ENCODE measurements around the gene TTC33.

DNA sequence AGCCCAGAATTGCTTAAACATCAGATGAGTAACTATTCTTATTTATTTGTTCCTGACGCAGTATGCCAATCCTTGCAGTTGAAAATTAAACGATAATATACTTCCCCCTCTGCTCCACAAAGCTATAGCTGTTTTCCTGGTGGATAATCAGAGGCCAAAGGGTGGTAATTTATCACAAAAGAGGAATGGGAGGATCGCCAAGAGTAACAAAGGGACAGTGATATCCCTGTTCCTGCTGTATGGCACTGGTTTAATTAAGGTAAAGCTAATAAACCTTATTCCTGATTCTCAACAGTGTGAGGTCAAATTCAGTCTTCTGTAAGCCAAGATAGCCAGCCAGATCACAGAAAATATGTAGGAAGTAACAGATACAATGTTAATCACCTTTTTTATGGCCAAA lies 109.5 kb downstream of the TTC33 start:
- no peak for TF ChIP-seq TAF1 (IDR thresholded peaks at IDR 0.05; ENCODE audit: low read depth)
- TF ChIP-seq, protein P1, sequence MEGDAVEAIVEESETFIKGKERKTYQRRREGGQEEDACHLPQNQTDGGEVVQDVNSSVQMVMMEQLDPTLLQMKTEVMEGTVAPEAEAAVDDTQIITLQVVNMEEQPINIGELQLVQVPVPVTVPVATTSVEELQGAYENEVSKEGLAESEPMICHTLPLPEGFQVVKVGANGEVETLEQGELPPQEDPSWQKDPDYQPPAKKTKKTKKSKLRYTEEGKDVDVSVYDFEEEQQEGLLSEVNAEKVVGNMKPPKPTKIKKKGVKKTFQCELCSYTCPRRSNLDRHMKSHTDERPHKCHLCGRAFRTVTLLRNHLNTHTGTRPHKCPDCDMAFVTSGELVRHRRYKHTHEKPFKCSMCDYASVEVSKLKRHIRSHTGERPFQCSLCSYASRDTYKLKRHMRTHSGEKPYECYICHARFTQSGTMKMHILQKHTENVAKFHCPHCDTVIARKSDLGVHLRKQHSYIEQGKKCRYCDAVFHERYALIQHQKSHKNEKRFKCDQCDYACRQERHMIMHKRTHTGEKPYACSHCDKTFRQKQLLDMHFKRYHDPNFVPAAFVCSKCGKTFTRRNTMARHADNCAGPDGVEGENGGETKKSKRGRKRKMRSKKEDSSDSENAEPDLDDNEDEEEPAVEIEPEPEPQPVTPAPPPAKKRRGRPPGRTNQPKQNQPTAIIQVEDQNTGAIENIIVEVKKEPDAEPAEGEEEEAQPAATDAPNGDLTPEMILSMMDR (IDR thresholded peaks at IDR 0.05; ENCODE audit: poor library complexity, severe bottlenecking): no peak
- TF ChIP-seq, protein P2, sequence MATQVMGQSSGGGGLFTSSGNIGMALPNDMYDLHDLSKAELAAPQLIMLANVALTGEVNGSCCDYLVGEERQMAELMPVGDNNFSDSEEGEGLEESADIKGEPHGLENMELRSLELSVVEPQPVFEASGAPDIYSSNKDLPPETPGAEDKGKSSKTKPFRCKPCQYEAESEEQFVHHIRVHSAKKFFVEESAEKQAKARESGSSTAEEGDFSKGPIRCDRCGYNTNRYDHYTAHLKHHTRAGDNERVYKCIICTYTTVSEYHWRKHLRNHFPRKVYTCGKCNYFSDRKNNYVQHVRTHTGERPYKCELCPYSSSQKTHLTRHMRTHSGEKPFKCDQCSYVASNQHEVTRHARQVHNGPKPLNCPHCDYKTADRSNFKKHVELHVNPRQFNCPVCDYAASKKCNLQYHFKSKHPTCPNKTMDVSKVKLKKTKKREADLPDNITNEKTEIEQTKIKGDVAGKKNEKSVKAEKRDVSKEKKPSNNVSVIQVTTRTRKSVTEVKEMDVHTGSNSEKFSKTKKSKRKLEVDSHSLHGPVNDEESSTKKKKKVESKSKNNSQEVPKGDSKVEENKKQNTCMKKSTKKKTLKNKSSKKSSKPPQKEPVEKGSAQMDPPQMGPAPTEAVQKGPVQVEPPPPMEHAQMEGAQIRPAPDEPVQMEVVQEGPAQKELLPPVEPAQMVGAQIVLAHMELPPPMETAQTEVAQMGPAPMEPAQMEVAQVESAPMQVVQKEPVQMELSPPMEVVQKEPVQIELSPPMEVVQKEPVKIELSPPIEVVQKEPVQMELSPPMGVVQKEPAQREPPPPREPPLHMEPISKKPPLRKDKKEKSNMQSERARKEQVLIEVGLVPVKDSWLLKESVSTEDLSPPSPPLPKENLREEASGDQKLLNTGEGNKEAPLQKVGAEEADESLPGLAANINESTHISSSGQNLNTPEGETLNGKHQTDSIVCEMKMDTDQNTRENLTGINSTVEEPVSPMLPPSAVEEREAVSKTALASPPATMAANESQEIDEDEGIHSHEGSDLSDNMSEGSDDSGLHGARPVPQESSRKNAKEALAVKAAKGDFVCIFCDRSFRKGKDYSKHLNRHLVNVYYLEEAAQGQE (IDR thresholded peaks at IDR 0.05; ENCODE audit: borderline replicate concordance): no peak

Data from neural cell (in vitro differentiated cells).